ENCODE measurements around the gene EIF4G1.
"Not testable (repeated sequence)": the region's sequence is repeated elsewhere in the genome, so short reads cannot be mapped to it uniquely, and the experiment has no call there.

DNA sequence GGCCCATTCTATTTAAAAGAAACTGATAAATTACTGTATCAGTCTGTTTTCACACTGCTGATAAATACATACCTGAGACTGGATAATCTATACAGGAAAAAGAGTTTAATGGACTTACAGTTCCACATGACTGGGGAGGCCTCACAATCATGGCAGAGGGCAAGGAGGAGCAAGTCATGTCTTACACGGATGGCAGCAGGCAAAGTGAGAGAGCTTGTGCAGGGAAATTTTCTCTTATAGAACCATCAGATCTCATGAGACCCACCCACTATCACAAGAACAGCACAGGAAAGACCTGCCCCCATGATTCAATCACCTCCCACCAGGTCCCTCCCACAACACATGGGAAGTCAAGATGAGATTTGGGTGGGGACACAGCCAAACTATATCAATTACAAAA lies 47.2 kb upstream of the EIF4G1 start:
- not testable (repeated sequence) for TF ChIP-seq EP300, POLR2A (IDR thresholded peaks at IDR 0.05)
- TF ChIP-seq, protein P1, sequence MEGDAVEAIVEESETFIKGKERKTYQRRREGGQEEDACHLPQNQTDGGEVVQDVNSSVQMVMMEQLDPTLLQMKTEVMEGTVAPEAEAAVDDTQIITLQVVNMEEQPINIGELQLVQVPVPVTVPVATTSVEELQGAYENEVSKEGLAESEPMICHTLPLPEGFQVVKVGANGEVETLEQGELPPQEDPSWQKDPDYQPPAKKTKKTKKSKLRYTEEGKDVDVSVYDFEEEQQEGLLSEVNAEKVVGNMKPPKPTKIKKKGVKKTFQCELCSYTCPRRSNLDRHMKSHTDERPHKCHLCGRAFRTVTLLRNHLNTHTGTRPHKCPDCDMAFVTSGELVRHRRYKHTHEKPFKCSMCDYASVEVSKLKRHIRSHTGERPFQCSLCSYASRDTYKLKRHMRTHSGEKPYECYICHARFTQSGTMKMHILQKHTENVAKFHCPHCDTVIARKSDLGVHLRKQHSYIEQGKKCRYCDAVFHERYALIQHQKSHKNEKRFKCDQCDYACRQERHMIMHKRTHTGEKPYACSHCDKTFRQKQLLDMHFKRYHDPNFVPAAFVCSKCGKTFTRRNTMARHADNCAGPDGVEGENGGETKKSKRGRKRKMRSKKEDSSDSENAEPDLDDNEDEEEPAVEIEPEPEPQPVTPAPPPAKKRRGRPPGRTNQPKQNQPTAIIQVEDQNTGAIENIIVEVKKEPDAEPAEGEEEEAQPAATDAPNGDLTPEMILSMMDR (IDR thresholded peaks at IDR 0.05): not testable (repeated sequence)

Measured in gastroesophageal sphincter (tissue), 3 donors.